Nephron progenitor cell (in vitro differentiated cells): Measurements from ENCODE around the gene SLC16A9.

Source experiments
- DNase-seq: peaks from one replicate; pipeline ENCODE4 v3.0.0; 2021
- H3K27ac Mint-ChIP-seq: 2 replicates; pipeline ENCODE4 v1.8.0; 2021; ENCODE audit warnings: mild to moderate bottlenecking, moderate library complexity, mixed read lengths
- H3K27me3 Mint-ChIP-seq: 2 replicates; pipeline ENCODE4 v1.8.0; 2021; ENCODE audit warnings: mild to moderate bottlenecking, low read depth, mixed read lengths; ENCODE audit not compliant: poor library complexity
- H3K36me3 Mint-ChIP-seq: 2 replicates; pipeline ENCODE4 v1.8.0; 2021; ENCODE audit warnings: low read depth, mixed read lengths
- H3K4me1 Mint-ChIP-seq: 2 replicates; pipeline ENCODE4 v1.8.0; 2021; ENCODE audit warnings: mixed read lengths
- H3K4me3 Mint-ChIP-seq: 2 replicates; pipeline ENCODE4 v1.8.0; 2021; ENCODE audit warnings: mild to moderate bottlenecking, moderate library complexity, mixed read lengths
- H3K9me3 Mint-ChIP-seq: 2 replicates; pipeline ENCODE4 v1.8.0; 2021; ENCODE audit warnings: mild to moderate bottlenecking, moderate library complexity, mixed read lengths
- TF ChIP-seq, protein P1 (sequence below): fragments of 200-600 bp; sonication (generic); IDR thresholded peaks from 2 replicates; pipeline ENCODE4 v1.5.0; 2021; ENCODE audit warnings: antibody characterized with exemption

Gene SLC16A9

DNA sequence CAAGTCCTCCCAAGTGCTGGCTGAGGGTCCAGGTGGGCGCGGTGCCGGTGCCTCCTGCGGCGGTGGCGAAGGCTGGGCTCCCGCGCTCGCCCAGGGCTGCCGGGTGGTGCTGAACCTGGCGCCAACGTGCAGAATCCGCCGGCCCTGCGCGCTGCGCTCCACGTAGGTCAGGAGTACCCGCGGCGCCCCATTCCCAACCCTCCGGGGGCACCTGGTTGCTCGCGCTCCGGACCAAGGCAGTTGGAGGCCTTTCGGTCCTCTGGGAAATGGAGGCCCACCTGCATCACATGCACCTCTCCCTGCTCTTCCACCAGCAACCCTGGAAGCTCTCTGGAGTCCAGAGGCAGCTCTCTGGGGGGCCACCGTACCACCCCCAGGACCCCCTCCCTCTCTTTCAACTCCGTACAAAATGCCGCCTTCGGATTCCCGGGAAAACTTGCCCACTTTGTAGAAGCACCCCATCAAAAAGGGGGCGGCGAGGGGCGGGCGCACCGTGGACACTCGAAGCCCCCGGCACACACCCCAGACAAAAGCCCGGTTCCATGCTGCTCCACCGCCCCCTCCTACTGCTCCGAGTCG is 745 bp downstream of the SLC16A9 start:
- Mint-ChIP-seq H3K27me3 (peaks cover 47% of the 10 kb centered on the region), H3K27ac (no peak overlapping the region), H3K9me3 (no peaks in the 10 kb centered on the region), H3K4me1 (peaks cover 12% of the 10 kb centered on the region), H3K4me3 (peak overlapping the region; percentile 91), H3K36me3 (peaks cover 30% of the 10 kb centered on the region)
- TF ChIP-seq, protein P1, sequence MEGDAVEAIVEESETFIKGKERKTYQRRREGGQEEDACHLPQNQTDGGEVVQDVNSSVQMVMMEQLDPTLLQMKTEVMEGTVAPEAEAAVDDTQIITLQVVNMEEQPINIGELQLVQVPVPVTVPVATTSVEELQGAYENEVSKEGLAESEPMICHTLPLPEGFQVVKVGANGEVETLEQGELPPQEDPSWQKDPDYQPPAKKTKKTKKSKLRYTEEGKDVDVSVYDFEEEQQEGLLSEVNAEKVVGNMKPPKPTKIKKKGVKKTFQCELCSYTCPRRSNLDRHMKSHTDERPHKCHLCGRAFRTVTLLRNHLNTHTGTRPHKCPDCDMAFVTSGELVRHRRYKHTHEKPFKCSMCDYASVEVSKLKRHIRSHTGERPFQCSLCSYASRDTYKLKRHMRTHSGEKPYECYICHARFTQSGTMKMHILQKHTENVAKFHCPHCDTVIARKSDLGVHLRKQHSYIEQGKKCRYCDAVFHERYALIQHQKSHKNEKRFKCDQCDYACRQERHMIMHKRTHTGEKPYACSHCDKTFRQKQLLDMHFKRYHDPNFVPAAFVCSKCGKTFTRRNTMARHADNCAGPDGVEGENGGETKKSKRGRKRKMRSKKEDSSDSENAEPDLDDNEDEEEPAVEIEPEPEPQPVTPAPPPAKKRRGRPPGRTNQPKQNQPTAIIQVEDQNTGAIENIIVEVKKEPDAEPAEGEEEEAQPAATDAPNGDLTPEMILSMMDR = no peak
- DNase-seq = peak; percentile 56

DNA sequence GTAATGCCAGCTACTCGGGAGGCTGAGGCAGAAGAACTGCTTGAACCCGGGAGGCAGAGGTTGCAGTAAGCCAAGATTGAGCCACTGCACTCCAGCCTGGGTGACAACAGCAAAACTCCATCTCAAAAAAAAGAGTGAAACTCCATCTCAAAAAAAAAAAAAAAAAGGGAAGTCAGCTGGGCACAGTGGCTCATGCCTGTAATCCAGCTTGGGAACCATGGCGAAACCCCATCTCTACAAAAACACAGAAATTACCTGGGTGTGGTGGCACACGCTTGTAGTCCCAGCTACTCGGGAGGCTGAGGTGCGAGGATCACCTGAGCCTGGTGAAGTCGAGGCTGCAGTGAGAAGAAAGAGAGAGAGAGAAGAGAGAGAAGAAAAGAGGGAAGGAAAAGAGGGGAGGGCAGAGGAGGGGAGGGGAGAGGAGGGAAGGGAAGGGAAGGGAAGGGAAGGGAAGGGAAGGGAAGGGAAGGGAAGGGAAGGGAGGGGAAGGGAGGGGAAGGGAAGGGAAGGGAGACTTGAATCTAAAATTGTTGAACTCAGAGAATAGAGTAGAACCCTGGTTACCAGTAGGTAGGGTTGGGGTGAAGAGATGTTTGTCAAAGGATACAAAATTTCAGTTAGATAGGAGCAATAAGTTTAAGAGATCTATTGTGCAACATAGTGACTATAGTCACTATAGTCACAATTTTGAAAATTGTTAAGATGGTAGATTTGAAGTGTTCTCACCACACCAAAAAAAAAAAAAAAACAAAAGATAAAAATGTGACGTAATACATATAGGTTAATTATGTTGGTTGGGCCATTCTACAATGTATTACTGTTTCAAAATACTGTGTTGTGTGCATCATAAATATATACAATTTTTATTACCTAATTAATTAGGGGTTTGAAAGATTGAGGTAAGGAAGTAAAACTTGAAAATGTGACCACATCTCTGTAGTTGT is 2.5 kb downstream of the SLC16A9 start:
- Mint-ChIP-seq H3K27ac (no peak overlapping the region), H3K27me3 (peaks cover 40% of the 10 kb centered on the region), H3K4me1 (peaks cover 12% of the 10 kb centered on the region), H3K9me3 (no peaks in the 10 kb centered on the region), H3K4me3 (peak overlapping the region; percentile 91), H3K36me3 (peaks cover 31% of the 10 kb centered on the region)
- TF ChIP-seq, protein P1 = no peak
- no peak for DNase-seq

DNA sequence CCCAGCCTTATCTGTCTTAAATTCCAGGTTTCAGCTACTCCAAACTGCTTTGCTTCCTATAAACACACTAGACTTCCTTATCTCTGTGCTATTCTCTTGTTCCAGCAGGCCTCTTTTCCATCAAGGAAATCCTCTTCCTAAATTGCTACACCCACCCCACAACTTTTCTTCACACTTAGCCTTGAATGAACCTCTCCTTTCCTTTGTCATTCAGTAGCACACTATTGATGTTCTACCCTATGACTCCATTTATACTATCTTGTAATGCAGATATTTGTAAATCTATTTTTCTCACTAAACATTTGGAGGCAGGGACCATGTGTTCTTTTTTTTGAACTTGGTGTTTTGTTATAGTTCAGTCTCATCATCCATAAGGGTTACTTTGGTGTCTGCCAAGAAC is 3.7 kb downstream of the SLC16A9 start:
- H3K9me3 Mint-ChIP-seq = no peaks in the 10 kb centered on the region
- no peak overlapping the region for H3K4me3 Mint-ChIP-seq

DNA sequence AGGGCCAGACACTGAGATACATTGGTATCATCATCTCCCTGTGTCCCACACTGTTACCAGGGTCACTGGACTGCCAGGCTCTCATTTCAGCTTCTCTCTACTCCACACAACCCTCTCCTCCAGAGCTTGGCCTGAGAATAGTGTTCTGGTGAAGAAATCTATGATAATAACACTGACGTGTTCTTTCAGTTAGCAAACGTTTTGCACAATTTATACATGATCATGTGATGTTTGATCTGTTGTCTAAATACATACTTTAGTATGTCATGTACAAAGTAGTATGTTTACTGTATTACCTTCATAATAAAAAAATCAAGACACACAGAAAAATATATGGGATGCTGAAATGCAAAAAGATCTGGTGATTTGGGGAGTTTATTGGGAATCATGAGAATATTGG is 5.0 kb downstream of the SLC16A9 start:
- peaks cover 20% of the 10 kb centered on the region for H3K4me1 Mint-ChIP-seq
- no peak overlapping the region for H3K4me3 Mint-ChIP-seq
- no peaks in the 10 kb centered on the region for H3K9me3 Mint-ChIP-seq
- H3K36me3 Mint-ChIP-seq = peaks cover 36% of the 10 kb centered on the region
- TF ChIP-seq, protein P1 = no peak
- peaks cover 19% of the 10 kb centered on the region for H3K27me3 Mint-ChIP-seq
- no peak for DNase-seq
- H3K27ac Mint-ChIP-seq = no peak overlapping the region

More for the DNA sequence above, 3.7 kb downstream of the SLC16A9 start:
- H3K4me1 Mint-ChIP-seq = peaks cover 16% of the 10 kb centered on the region
- DNase-seq = no peak
- H3K36me3 Mint-ChIP-seq = peaks cover 33% of the 10 kb centered on the region
- peaks cover 29% of the 10 kb centered on the region for H3K27me3 Mint-ChIP-seq
- no peak overlapping the region for H3K27ac Mint-ChIP-seq
- TF ChIP-seq, protein P1 = no peak

DNA sequence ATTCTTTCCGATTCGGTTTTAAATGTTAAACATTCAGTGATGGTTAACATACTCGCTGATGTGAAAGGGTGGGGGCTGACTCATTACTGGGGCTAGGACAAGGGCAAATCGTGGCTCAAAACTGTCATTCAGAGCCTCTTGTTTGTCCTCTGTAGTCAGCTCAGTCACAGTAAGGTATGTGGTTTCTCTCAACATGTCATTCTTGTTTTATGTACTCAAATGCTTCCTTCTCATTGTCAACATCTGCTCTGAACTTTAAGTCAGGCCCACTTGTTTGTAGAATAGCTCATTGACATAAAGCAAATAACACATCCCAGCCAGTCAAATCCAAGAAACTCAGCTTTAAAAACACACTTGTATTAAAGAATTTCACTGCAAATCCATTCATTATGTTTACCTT is 7.3 kb downstream of the SLC16A9 start:
- no peak for DNase-seq
- TF ChIP-seq, protein P1 = no peak
- H3K9me3 Mint-ChIP-seq = peaks cover 4% of the 10 kb centered on the region
- H3K36me3 Mint-ChIP-seq = peaks cover 41% of the 10 kb centered on the region
- no peak overlapping the region for H3K27ac Mint-ChIP-seq
- peaks cover 9% of the 10 kb centered on the region for H3K4me1 Mint-ChIP-seq
- H3K27me3 Mint-ChIP-seq = peaks cover 8% of the 10 kb centered on the region
- no peak overlapping the region for H3K4me3 Mint-ChIP-seq
